Measurements from ENCODE around the gene SYNE2.

- TF ChIP-seq POLR2A (IDR thresholded peaks at IDR 0.05; ENCODE audit: low read depth) (no peak), CTCF (IDR thresholded peaks at IDR 0.05) (no peak)
Observed at GRCh38 chr14:64178814-64179213, 326.0 kb downstream of the SYNE2 start.

Data from esophagus muscularis mucosa (tissue), 3 donors.